NCI-H2081 treated with DMSO at 0.1 percent for 48 hours (cell line): Measurements from ENCODE around the gene VSIG10L2.

ENCODE experiments used
- DNase-seq: peaks from one replicate; lab custom pipeline; 2025; lab: John Stamatoyannopoulos, UW

The VSIG10L2 gene

DNA sequence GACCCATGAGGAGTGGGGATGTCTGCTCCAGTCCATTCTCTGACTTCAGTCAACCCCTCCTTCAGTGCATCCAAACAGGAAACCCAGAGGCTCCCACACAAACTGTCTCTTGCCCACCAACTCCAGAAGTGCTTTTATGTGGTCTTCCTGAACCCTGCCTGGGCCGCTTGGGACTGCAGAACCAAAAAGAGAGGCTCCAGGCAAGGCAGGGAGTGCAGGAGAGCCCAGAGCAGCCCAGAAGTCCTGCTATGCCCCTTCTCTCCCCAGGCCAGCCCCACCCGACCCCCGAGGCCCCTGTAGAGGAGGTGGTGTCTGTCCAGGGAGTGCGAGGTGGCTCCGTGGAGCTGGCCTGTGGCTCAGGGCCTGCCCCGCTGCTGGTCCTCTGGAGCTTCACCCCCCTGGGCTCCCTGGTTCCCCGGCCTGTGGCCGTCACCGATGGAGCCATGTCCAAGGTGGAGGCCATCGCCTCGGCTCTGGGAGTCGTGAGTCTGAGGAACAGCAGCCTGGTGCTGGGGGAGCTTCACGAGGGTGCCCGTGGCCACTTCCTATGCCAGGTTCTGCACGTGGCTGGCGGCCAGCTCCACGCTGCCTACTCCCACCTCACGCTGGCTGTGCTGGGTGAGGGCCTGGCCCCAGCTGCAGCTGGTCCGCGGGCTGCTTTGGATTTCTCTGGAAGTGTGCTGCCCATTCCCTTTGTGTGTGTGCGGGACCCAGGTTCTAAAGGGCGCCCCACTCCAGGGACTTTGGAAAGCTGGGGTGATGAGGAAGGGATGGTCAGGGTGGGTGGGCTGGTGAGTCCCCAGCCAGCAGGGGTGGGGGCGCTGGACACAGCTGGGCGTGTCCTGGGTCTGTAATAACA, 1.8 kb downstream of the VSIG10L2 start:
- DNase-seq, result no peak

DNA sequence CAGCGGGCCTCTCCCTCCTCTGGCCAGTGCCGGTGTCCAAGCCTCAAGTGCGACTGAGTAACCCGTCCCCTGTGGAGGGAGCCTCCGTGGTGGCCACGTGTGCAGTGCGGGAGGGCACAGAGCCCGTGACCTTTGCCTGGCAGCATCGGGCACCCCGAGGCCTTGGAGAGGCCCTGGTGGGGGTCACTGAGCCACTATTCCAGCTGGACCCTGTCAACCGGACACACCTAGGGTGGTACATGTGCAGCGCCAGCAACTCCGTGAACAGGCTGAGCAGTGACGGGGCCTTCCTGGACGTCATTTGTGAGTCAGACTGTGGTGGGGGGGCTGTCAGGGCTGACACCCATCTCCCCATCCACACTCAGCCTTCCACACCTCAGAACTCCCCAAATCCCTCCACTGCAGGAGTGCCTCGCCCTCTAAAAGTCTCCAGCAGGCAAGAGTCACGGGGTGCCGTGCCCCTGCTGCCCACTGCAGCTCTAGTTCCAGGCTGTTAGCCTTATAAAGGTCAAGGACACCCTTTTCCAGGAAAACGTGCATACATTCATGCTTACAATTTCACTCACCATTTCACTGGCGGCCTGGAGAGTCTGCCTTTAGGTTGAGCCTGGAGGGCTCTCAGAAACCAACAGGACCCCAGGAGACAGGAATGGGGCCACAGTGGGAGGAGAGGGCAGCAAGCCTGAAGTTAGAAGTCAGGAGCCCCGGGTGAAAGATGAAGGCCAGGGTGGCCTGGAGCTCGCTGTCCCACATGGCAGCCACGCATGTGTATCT, 2.6 kb downstream of the VSIG10L2 start:
- DNase-seq, result no peak

- no peak for DNase-seq
These were observed 3.7 kb downstream of the VSIG10L2 start for GRCh38 chr11:125949271-125950177.

DNA sequence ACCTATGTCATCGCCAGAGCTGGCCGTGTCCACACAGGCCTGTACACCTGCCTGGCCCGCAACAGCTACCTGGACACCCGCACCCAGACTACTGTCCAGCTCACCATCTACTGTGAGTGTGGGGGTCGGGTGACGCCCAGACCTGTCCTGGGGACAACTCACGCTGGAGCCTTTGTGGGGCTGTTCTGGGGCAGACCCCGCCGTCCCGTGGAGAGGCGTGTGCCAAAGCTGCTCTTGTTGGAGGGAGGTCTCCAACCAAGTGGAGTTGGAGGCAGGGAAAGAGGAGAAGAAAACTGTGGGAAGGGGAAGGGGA, 4.3 kb downstream of the VSIG10L2 start:
- DNase-seq, result no peak

- no peak for DNase-seq
These were observed 5.1 kb downstream of the VSIG10L2 start for GRCh38 chr11:125950696-125951651.

DNA sequence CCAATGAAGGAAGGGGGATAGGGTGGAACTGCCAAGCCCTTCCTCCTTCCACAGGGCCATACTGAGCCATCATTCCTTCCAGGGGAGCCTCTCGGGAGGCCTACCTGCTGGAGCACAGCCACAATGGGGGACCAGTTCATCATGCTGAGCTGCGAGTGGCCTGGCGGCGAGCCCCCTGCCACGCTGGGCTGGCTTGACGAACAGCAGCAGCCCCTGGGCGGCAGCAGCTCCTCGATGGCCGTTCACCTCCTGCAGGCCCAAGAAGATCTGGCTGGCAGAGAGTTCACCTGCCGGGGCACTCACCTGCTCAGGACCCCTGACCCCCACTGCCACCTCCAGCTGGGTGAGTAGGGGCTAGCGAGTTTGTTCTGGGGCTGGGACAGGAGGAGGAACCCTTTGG, 5.9 kb downstream of the VSIG10L2 start:
- DNase-seq, result no peak

DNA sequence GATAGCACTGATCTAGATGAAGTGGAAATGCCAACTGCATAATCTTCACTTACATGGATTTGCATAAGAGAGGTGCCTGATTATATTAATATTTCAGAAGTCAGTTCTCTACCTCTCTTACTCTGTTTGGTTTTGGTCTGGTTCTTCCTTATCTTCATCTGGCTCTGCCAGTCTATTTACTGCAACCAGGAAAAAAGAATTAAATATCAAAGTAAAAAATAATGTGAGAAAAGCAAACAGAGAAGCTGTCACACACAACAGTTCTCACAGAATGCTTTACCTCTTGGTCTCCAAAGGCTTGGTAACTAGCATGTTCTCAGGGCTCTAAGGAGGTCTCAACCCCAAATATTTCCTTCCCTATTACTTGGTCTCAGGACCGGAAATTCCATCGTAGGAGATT, 6.7 kb downstream of the VSIG10L2 start:
- DNase-seq, result no peak

- DNase-seq, result no peak
These were observed 7.1 kb downstream of the VSIG10L2 start for GRCh38 chr11:125952973-125953372.

DNA sequence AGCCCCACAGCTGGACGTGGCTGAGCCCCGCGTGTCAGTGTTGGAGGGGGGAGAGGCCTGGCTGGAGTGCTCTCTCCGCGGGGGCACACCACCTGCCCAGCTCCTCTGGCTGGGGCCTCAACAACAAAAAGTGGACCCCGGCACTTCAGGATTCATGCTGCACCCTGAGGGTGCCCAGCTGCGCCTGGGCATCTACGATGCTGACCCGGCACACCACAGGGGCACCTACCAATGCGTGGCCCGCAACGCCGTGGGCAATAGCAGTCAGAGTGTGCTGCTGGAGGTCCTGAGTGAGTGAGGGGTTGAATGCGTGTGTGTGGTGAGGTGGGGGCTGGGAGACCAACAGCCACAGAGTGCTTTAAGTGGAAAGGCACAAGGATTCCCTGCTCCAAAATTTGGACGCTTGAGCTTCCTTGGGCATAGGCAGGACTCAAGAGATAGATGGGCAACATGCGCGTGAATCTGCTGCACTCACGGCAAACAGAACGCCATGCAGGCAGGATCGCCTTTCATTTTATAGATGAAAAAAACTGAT, 7.6 kb downstream of the VSIG10L2 start:
- no peak for DNase-seq

DNA sequence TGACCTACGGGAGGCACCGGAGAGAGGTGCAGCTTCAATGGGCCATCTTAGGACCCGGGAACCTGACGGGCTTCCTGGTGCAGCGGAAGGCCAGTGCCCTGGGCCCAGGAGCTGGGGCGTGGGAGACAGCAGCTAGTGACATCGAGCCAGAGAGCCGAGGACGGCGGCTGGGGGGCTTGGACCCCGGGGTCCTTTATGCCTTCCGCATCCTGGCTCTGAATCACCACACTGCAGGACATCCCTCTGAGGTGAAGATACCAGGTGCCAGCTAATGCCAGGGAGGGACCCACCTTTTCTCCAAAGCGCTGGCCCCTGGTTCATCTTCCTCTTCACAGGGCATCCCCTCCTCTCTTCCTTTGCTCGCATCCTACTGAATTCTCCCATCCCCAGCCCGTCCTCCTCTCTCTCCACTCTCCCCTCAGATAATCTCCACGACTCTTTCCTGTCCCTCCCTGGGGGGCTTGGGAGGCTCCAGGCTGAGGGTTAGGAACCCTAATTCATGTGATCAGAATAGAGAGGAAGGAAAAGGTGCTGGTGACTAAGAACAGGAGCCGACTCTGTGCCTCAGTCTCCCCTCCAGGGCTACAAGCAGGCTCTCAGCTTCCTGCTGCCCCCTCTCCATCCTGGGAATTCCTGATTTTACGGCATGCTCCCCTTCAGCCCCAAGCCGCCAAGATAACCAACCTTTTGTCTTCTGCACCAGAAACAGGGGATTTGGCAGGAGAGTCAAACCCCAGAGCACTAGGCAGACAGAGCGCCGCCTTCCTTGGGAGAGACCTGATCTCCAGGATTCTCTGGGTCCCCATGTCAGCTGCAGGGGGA, 8.5 kb downstream of the VSIG10L2 start:
- DNase-seq, result no peak

- DNase-seq, result no peak
These were observed 9.2 kb downstream of the VSIG10L2 start for GRCh38 chr11:125954945-125955640.

- no peak for DNase-seq
These were observed 10.0 kb downstream of the VSIG10L2 start for GRCh38 chr11:125955856-125956255.

DNA sequence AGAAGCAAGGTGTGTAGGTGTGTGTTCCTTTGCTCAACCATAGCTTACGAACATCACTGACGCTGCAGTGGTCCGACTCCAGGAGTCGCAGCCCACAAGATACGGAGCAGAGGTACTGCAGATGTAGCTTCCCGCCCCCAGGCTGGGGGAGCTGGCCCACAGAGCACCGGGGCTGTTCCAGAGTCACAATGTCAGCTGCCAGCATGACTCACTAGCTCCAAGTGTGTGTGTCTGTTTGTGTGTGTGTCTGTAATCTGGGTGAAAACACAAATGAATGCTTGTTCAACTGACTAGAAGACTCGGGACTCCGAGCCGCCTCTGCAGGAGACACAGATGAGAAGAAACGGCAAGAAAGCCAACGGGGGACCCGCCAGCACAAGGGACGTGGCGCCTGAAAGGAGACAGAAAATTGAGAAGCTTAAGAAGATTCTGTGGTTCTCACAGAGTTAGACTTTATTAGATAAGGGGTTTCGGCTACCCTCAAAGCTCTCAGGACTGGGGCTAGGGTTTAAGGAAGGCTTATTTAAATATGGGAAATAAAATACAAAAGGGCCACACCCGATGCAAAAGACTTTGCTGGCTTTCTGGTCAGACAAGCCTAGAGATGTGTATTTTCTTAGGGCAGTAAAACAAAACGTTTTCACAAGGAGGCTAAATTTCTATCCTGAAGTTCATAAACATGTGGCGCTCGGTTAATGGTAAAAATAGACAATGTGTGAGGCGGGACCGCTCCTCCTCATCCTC, 10.7 kb downstream of the VSIG10L2 start:
- no peak for DNase-seq

DNA sequence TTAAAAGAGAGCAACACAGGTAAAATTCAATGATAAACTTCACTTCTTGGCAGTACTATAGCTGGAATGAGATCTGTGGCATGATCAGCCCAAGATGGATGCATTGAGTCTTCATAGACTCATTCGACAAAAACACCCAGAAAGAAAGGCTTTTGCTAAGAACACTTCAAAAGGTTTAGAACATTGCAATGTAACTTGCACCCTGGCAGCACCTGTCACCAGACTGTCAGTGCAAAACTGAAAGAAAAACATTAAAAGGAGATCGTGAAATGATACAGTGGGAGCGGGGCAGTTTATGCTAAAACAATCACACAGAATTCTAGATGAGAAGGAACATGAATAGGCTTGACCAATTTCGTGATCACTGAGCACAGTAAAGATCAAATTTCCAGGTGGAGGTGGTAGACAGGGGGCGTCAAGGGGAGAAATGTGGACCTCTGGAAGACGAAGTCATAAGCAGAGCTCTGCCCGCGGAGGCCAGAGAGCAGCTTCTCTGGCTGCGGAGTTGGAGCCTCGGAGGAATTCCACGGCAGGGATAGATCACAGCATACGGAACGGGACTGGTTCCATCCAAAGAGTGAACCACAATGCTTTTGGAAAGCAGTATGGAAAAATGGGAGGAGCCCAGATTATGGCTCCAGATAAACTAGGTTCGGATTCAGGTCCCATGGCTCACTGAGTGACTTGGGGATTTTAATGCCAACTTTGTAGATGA, 11.9 kb downstream of the VSIG10L2 start:
- no peak for DNase-seq

GRCh38 chr11:125958872-125959400, 13.1 kb downstream of the VSIG10L2 start:
- DNase-seq, result no peak

DNA sequence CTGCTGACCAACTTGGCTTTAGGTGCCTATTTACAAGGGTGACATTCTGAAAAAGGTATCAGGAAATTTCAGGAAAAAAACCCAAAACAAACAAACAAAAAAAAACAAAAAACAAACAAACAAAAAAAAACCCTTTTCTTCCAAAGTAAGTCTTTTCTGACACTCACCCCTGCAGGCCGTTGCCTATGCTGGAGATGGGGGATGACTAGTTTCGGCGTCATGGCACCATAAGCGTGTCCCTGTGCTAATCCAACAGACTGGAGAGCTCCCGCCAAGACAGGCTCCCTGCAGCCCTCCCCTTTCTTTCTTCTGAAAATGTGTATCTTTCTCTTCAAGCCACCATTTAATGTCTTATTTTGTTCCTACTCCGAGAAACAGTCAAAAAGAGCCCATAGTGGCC, 13.7 kb downstream of the VSIG10L2 start:
- DNase-seq, result no peak

DNA sequence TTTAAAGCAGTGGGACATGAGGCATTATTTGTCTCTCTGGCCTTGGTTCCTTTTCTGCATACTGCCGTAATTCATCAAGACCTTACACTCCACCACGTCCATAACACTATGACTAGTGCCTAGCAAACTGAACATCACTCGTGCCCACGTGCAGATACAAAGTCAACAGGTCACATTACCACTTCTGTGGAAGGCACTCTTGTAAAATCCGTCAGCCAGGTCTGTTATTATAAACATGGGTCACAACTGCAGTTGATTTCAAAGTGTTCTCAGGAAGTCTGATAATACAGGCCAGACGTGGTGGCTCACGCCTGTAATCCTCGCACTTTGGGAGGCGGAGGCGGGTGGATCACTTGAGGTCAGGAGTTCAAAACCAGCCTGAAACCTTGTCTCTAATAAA, 14.1 kb downstream of the VSIG10L2 start:
- no peak for DNase-seq

DNA sequence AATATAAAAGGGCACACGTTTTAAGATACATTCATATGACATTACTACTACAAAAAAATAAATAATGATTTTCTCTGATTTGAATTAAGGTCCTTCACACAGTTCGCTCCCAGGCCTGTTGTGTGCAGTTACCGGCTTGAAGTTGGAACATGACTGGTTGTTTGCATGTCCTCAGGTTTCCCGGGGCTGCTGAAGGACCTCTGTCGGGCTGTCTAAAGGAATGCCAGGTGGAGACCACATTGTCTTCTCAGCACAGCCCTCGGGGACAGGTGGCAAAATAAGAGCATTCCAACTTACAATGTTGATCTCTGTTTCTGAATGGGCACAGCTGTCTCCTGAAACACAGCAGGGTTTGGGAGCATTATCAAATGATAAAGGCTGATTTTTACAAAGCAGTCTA, 14.9 kb downstream of the VSIG10L2 start:
- DNase-seq, result no peak
